HL-60 (cell line): ENCODE results near the gene GABPB2.

Experiments
- DNase-seq, 2 experiments: peaks; one replicate each; pipeline ENCODE4 v3.0.0-alpha.2; 2010 to 2020; ENCODE audit warnings: low read depth in 1 of 2, low spot score in 1 of 2
- H3K27ac ChIP-seq: fragments of 250-450 bp; sonication (Bioruptor Pico); replicated peaks from 2 replicates; pipeline ENCODE4 v1.5.1; 2020; ENCODE audit warnings: mild to moderate bottlenecking, moderate library complexity
- H3K27me3 ChIP-seq: fragments of 250-450 bp; sonication (Bioruptor Pico); 2 replicates; pipeline ENCODE4 v1.5.1; 2021; ENCODE audit warnings: mild to moderate bottlenecking, moderate library complexity; ENCODE audit not compliant: insufficient read depth, poor library complexity, severe bottlenecking
- H3K4me3 ChIP-seq: replicated peaks from 2 replicates; pipeline ENCODE4 v1.5.1; 2011; ENCODE audit warnings: mild to moderate bottlenecking, control low read depth, low read length; ENCODE audit not compliant: insufficient read depth
- GABPA ChIP-seq: IDR thresholded peaks from 2 replicates; pipeline ENCODE4 v1.6.1; 2012; ENCODE audit warnings: low read depth
- POLR2AphosphoS5 ChIP-seq: IDR thresholded peaks from 2 replicates; pipeline ENCODE4 v1.6.1; 2012; ENCODE audit warnings: low read depth
- SPI1 ChIP-seq: IDR thresholded peaks from 2 replicates; pipeline ENCODE4 v1.6.1; 2012; ENCODE audit warnings: low read depth, mild to moderate bottlenecking, borderline replicate concordance
- TF ChIP-seq, protein P1 (sequence below): IDR thresholded peaks from one replicate; pipeline ENCODE4 v1.5.1; 2011; ENCODE audit warnings: low read length, control low read depth, inconsistent platforms; ENCODE audit not compliant: insufficient read depth
- TF ChIP-seq, protein P2 (sequence below): IDR thresholded peaks from 2 replicates; pipeline ENCODE4 v1.6.1; 2012; ENCODE audit warnings: low read depth; ENCODE audit not compliant: insufficient replicate concordance

GABPB2 gene

GRCh38 chr1:151145304-151146071, 74.9 kb downstream of the GABPB2 start:
- H3K4me3 ChIP-seq: peak overlapping the region; percentile 71
- TF ChIP-seq GABPA: no peak
- TF ChIP-seq SPI1: no peak
- no peak for TF ChIP-seq POLR2AphosphoS5
- TF ChIP-seq, protein P1, sequence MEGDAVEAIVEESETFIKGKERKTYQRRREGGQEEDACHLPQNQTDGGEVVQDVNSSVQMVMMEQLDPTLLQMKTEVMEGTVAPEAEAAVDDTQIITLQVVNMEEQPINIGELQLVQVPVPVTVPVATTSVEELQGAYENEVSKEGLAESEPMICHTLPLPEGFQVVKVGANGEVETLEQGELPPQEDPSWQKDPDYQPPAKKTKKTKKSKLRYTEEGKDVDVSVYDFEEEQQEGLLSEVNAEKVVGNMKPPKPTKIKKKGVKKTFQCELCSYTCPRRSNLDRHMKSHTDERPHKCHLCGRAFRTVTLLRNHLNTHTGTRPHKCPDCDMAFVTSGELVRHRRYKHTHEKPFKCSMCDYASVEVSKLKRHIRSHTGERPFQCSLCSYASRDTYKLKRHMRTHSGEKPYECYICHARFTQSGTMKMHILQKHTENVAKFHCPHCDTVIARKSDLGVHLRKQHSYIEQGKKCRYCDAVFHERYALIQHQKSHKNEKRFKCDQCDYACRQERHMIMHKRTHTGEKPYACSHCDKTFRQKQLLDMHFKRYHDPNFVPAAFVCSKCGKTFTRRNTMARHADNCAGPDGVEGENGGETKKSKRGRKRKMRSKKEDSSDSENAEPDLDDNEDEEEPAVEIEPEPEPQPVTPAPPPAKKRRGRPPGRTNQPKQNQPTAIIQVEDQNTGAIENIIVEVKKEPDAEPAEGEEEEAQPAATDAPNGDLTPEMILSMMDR: no peak
- TF ChIP-seq, protein P2, sequence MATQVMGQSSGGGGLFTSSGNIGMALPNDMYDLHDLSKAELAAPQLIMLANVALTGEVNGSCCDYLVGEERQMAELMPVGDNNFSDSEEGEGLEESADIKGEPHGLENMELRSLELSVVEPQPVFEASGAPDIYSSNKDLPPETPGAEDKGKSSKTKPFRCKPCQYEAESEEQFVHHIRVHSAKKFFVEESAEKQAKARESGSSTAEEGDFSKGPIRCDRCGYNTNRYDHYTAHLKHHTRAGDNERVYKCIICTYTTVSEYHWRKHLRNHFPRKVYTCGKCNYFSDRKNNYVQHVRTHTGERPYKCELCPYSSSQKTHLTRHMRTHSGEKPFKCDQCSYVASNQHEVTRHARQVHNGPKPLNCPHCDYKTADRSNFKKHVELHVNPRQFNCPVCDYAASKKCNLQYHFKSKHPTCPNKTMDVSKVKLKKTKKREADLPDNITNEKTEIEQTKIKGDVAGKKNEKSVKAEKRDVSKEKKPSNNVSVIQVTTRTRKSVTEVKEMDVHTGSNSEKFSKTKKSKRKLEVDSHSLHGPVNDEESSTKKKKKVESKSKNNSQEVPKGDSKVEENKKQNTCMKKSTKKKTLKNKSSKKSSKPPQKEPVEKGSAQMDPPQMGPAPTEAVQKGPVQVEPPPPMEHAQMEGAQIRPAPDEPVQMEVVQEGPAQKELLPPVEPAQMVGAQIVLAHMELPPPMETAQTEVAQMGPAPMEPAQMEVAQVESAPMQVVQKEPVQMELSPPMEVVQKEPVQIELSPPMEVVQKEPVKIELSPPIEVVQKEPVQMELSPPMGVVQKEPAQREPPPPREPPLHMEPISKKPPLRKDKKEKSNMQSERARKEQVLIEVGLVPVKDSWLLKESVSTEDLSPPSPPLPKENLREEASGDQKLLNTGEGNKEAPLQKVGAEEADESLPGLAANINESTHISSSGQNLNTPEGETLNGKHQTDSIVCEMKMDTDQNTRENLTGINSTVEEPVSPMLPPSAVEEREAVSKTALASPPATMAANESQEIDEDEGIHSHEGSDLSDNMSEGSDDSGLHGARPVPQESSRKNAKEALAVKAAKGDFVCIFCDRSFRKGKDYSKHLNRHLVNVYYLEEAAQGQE: no peak
- no peak overlapping the region for H3K27ac ChIP-seq

GRCh38 chr1:151146072-151146411, 75.5 kb downstream of the GABPB2 start:
- Histone ChIP-seq H3K27ac (no peak overlapping the region), H3K27me3 (peaks cover 16% of the 10 kb centered on the region), H3K4me3 (peak overlapping the region; percentile 71)
- no peak for DNase-seq
- TF ChIP-seq GABPA (no peak), SPI1 (no peak), POLR2AphosphoS5 (no peak)
- TF ChIP-seq, protein P1: no peak
- TF ChIP-seq, protein P2: no peak

More at GRCh38 chr1:151145304-151146071, 74.9 kb downstream of the GABPB2 start:
- H3K27me3 ChIP-seq: peaks cover 16% of the 10 kb centered on the region
- no peak for DNase-seq

DNA sequence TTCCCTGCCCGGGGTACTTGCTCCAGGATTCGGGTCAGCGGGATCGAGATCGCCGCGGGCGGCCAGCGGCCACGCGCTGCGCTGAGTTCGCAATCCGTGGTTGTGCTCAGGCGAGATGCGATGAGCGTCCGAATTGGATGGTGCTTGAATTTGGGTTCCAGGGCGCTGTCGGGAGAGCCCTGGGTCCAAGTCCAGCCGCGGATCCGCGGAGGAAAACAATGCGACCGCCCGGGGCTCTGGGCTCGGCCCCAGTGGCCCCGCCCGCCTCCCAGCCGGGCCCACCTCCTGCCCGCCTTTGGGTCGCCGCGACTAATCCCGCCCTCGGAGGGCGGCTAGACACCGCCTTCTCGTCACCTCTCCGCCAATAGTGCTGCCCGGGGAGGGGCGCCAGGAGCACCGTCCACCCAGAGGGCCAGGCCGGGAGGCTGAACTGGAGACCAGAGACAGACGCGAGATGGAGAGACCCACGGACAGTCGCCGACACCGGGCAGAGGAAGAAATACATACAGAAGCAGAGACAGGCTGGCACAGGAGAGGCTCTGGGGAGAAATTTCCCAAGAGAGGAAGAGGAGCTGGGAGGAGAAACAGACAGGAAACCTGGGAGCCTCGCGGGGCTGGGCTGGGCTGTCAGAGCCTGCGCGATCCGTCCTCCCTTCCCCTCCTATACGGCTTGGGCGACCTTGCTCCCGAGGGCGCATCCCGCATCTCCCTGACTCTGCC, 76.0 kb downstream of the GABPB2 start, which contains the start of gene SEMA6C:
Gene SEMA6C (minus strand): TSS at position 220 of the 720 bp plus-strand sequence. CDS start 4,010 bp downstream, outside the sequence.
- DNase-seq: peak; percentile 49 to 82
- peak within 1 kb of the TSS; percentile 71 for H3K4me3 ChIP-seq
- no peak within 1 kb of the TSS for H3K27ac ChIP-seq
- H3K27me3 ChIP-seq: peaks cover 16% of the 10 kb centered on the region
- no peak for TF ChIP-seq POLR2AphosphoS5
- TF ChIP-seq, protein P2: no peak
- TF ChIP-seq GABPA: no peak
- TF ChIP-seq SPI1: no peak
- TF ChIP-seq, protein P1: no peak
